GM12873 (cell line): Measurements from ENCODE around the gene OR2T12.

ENCODE experiments used
- TF ChIP-seq, protein P1 (sequence below): IDR thresholded peaks from 2 replicates; pipeline ENCODE4 v1.5.1; 2012; ENCODE audit warnings: low read depth, mild to moderate bottlenecking, moderate library complexity, low read length, control low read depth; ENCODE audit not compliant: insufficient read depth; ENCODE audit errors: missing control alignments

OR2T12 gene, protein sequence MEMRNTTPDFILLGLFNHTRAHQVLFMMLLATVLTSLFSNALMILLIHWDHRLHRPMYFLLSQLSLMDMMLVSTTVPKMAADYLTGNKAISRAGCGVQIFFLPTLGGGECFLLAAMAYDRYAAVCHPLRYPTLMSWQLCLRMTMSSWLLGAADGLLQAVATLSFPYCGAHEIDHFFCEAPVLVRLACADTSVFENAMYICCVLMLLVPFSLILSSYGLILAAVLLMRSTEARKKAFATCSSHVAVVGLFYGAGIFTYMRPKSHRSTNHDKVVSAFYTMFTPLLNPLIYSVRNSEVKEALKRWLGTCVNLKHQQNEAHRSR

DNA sequence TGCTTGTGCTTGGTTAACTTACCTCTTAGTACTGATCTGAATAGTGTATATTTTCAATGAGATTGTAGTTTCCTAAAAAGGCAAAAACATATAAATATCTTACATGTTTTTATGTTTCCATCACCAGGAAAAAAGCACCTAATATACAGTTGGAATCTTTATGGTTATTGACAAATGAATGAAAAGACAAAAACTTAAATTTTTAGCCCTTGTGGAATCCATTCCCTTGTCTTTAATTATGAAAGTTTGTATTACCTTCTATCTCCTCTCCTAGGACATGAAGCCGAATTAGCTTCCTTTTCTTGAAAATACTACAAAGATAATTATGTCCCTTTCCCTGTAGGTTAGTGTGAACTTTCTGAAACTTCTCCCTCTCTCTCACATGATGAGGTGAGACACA, at the start of gene OR2T12:
TSS of gene OR2T12 (minus strand) at position 101 of the 400 bp plus-strand sequence. CDS start 7,846 bp downstream, outside the sequence.
- TF ChIP-seq, protein P1, sequence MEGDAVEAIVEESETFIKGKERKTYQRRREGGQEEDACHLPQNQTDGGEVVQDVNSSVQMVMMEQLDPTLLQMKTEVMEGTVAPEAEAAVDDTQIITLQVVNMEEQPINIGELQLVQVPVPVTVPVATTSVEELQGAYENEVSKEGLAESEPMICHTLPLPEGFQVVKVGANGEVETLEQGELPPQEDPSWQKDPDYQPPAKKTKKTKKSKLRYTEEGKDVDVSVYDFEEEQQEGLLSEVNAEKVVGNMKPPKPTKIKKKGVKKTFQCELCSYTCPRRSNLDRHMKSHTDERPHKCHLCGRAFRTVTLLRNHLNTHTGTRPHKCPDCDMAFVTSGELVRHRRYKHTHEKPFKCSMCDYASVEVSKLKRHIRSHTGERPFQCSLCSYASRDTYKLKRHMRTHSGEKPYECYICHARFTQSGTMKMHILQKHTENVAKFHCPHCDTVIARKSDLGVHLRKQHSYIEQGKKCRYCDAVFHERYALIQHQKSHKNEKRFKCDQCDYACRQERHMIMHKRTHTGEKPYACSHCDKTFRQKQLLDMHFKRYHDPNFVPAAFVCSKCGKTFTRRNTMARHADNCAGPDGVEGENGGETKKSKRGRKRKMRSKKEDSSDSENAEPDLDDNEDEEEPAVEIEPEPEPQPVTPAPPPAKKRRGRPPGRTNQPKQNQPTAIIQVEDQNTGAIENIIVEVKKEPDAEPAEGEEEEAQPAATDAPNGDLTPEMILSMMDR = no peak

DNA sequence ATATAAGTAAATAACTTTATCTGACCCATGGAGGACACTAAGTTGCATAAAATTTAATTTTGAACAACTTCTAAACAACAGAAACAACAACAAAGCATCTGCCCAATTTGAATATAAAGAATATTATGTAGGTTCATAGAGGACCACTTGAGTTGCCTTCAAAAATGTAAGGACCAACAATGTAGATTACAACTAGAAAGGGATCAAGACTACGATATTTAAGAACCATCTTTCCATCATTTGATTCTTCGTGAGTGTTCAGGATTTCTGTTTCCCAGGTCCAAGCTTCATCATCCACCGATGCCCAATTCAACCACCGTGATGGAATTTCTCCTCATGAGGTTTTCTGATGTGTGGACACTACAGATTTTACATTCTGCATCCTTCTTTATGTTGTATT, 45.3 kb upstream of the OR2T12 start, which contains the start of gene OR14C36:
TSS of gene OR14C36 (plus strand) at position 301 of the 400 bp plus-strand sequence. CDS start at position 301, 0 bp downstream.
- TF ChIP-seq, protein P1 = no peak

DNA sequence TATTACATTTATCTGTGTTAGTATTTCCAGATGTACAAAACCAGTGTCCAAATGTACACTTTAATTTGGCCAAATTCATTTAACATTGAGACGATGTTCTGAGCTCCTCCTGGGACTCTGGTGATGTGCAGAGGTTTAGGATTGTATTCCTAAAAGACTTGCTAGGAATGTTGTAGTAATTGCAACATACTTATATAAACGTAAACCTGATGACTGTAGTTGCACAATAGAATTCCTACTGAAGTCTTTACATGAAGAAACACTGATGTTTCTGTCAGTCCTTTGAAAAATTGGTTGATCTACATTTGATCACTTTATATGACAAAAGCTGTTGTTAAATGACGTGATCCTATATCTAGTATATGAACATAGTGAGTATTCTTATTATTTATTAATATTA, 40.2 kb upstream of the OR2T12 start:
- TF ChIP-seq, protein P1 = no peak

DNA sequence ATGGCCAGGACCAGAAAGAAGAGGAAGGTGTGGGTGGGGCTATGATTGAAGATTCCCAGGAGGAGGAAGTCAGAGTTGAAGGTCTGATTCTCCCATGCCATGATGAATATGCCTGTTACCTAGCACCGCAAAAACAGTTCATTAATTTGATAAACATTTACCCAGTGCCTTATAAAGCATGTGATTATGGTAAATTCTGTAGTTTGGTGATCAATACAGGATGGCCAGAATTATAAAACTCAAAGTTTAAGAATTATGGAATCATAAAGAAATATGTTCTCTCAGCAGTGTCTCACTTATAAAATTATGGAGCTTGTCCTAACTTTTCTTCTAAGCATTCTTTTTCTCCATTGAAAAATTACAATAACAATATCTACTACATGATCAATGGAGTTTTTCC, 21.2 kb upstream of the OR2T12 start, which contains the start of gene OR2M7:
TSS of gene OR2M7 (minus strand) at position 101 of the 400 bp plus-strand sequence. CDS start at position 101, 0 bp downstream.
- TF ChIP-seq, protein P1 = no peak

DNA sequence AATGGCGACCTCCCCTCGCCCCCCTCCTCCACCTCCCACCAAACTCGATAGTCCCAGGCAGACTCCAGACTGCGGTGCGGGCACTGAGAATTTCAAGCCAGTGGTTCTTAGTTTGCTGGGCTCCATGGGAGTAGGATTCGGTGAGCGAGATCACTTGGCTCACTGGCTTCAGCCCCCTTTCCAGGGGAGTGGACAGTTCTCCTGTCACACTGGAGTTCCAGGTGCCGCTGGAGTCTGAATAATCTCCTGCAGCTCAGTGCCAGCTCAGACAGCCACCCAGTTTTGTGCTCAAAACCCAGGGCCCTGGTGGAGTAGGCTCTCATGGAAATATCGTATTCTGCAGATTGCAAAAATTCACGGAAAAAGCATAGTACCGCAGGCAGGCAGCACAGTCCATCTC, 13.6 kb upstream of the OR2T12 start:
- TF ChIP-seq, protein P1 = no peak

DNA sequence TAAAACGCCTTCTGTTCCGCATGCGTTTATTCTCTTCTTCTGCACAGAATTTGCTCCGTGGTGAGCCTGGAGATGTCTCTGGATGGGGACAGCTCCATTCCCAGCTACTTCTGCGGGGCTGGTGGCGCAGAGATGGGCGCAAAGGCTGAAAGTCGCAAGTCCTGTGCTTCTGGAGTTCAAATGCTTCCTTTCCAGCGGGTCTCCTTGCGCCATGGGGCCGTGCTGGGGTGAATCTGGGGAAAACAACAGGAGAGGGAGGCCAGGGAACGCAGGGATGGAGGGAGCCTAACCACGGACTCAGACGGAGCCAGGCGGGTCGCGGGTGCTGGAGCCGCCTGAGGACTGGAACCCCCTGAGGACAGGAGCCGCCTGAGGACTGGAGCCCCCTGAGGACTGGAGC, 2.9 kb upstream of the OR2T12 start:
- TF ChIP-seq, protein P1 = no peak

DNA sequence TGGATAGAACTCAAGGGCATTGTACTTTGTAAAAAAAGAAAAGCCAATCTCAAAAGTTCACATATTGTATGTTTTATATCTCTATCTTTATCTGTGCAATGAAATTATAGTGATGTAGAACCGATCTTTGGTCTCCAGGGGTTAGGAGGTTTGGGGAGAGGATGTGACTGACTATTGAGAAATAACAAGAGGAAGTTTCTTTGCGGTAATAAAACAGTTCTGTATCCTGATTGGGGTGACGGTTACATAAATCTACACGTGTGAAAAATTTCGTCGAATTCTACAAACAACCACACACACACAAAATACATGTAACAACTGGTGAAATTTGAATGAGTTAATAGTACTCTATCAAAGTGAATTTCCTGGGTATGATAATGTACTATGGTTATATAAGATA, 14.8 kb downstream of the OR2T12 start:
- TF ChIP-seq, protein P1 = no peak
